ENCODE measurements around the gene CRYZL1. TPM values are rescaled to one million over a fixed set of nuclear protein-coding genes. Genes with fewer than 3 reads are reported as not detected.

Gene CRYZL1
- total and polyA plus RNA-seq, 2 of the 8 experiments (the other 6 are each of a cell fraction or from before 2014, with no cell fraction given) = 15.6 to 15.8 TPM

- no peak for TF ChIP-seq POU5F1 (IDR thresholded peaks at IDR 0.05; ENCODE audit: low read depth, low read length)
- peak; percentile 88 for TF ChIP-seq CREB1 (IDR thresholded peaks at IDR 0.05)
- no peak for TF ChIP-seq RXRA (IDR thresholded peaks at IDR 0.05; ENCODE audit: insufficient read depth, low read depth, low read length)
- TF ChIP-seq YY1 (IDR thresholded peaks at IDR 0.05; ENCODE audit: low read depth, low read length) = 0 out of 2 replicates have a peak, but pooled peaks have one; percentile 58
- no peak for TF ChIP-seq NANOG (IDR thresholded peaks at IDR 0.05; ENCODE audit: insufficient read depth, low read depth, low read length, poor library complexity, severe bottlenecking)
- TF ChIP-seq SP4 (IDR thresholded peaks at IDR 0.05; ENCODE audit: low read length) = no peak; the same call in none of the 2 replicates
- no peak for TF ChIP-seq ZNF274 (IDR thresholded peaks at IDR 0.05; ENCODE audit: borderline replicate concordance, extremely low read depth, low read length)
- no peak; the same call in 1 of the 2 replicates for TF ChIP-seq E2F6 (IDR thresholded peaks at IDR 0.05)
- TF ChIP-seq TAF1 (IDR thresholded peaks at IDR 0.05; ENCODE audit: low read depth, low read length) = peak; percentile 95
- no peak for TF ChIP-seq SIRT6 (IDR thresholded peaks at IDR 0.05; ENCODE audit: low read length)
- peak in 1 of 2 experiments; percentile 8; a peak in 1 of 3 replicates for TF ChIP-seq EP300 (IDR thresholded peaks at IDR 0.05; ENCODE audit: borderline replicate concordance in 1 of 2, low read depth in 2 of 2, low read length in 2 of 2)
- TF ChIP-seq RAD21 (IDR thresholded peaks at IDR 0.05 in 1 of 2, conservative IDR thresholded peaks at IDR 0.05 in 1 of 2; ENCODE audit: low read depth in 2 of 2, low read length in 2 of 2) = no peak
- TF ChIP-seq BRCA1 (IDR thresholded peaks at IDR 0.05; ENCODE audit: low read depth, low read length) = no peak; the same call in 1 of the 2 replicates
- TF ChIP-seq GABPA (IDR thresholded peaks at IDR 0.05; ENCODE audit: borderline replicate concordance, insufficient read depth, low read length) = no peak
- 0 out of 4 replicates have a peak, but pooled peaks of 1 of the 2 experiments have one; percentile 66 for TF ChIP-seq HDAC2 (IDR thresholded peaks at IDR 0.05; ENCODE audit: borderline replicate concordance in 1 of 2, low read depth in 2 of 2, low read length in 2 of 2)
- TF ChIP-seq ATF3 (IDR thresholded peaks at IDR 0.05; ENCODE audit: insufficient read depth, low read depth, low read length) = no peak
- peak; percentile 66 for TF ChIP-seq PHF8 (conservative IDR thresholded peaks at IDR 0.05; ENCODE audit: low read depth, low read length)
- no peak for TF ChIP-seq CBX8 (IDR thresholded peaks at IDR 0.05; ENCODE audit: borderline replicate concordance, low read depth, low read length)
- peak; percentile 73 for TF ChIP-seq SIX5 (IDR thresholded peaks at IDR 0.05; ENCODE audit: low read depth, low read length)
- no peak for TF ChIP-seq TCF12 (IDR thresholded peaks at IDR 0.05; ENCODE audit: low read depth, low read length)
- peak; percentile 76 for TF ChIP-seq TAF7 (optimal IDR thresholded peaks at IDR 0.05; ENCODE audit: borderline replicate concordance, low read depth, low read length)
- TF ChIP-seq KDM5A (IDR thresholded peaks at IDR 0.05; ENCODE audit: low read length) = 0 out of 2 replicates have a peak, but pooled peaks have one; percentile 15
These were observed at the start of gene CRYZL1 (continued) for GRCh38 chr21:33641352-33642026.

All from H1 (cell line).